K562 (cell line): ENCODE data around the gene PLEKHF1. TPM values are rescaled to one million over a fixed set of nuclear protein-coding genes. Genes with fewer than 3 reads are reported as not detected.

Source experiments
- ATAC-seq: fragments of 200-7000 bp; cut with Tn5 transposase; 3 replicates; pipeline ENCODE4 v1.9.1; 2020; ENCODE audit warnings: moderate library complexity
- BruUV-seq: library from RNA; stranded (reverse); fragments of 400-500 nt; replicated peaks from 2 replicates; lab custom pipeline; 2021; lab: Mats Ljungman, UMichigan
- CTCF ChIA-PET: fragments of 300-600 bp; formaldehyde crosslinking; extraction: SDS; loops from one replicate; lab custom pipeline; 2021; ENCODE audit warnings: low intra/inter-chr PET ratio; lab: Yijun Ruan, JAX
- POLR2A ChIA-PET: fragments of 300-600, 350-650 bp; sonication (Branson Sonifier 250); formaldehyde crosslinking; extraction: SDS; loops from one replicate; lab custom pipeline; 2021; ENCODE audit warnings: antibody characterized with exemption, inconsistent platforms; lab: Yijun Ruan, JAX
- DNase-seq, 4 experiments: peaks; one replicate each; pipeline versions ENCODE4 v3.0.0 to v3.0.0-alpha.2; 2011 to 2018; ENCODE audit warnings: low spot score in 3 of 4, mixed read lengths in 3 of 4; ENCODE audit errors: extremely low read depth in 1 of 4
- FAIRE-seq: peaks from 2 replicates; lab custom pipeline; 2011; peaks lifted over from hg19 to GRCh38; lab: Jason Lieb, UNC
- H2AFZ ChIP-seq: 2 replicates; pipeline ENCODE4 v1.6.0; 2011; ENCODE audit warnings: low read depth, low read length, control low read depth, inconsistent platforms
- H3K27ac ChIP-seq: fragments of 200-600 bp; 3 replicates; pipeline ENCODE4 v1.8.0; 2011; ENCODE audit warnings: low read depth, mild to moderate bottlenecking, control low read depth, inconsistent platforms, low read length, moderate library complexity, mixed read lengths; ENCODE audit errors: extremely low read depth
- H3K27me3 ChIP-seq, 2 experiments: fragments of 300-600 bp in 1 of 2; 2 replicates in 1 of 2; 3 replicates in 1 of 2; pipeline versions ENCODE4 v1.6.0 to v1.8.0; 2011; ENCODE audit warnings: inconsistent platforms in 2 of 2, low read length in 2 of 2, mild to moderate bottlenecking in 1 of 2, mixed read lengths in 1 of 2, moderate library complexity in 1 of 2; ENCODE audit not compliant: control insufficient read depth in 2 of 2, insufficient read depth in 2 of 2
- H3K36me3 ChIP-seq: fragments of 300-600 bp; 3 replicates; pipeline ENCODE4 v1.8.0; 2011; ENCODE audit warnings: mild to moderate bottlenecking, low read length, inconsistent platforms; ENCODE audit not compliant: control insufficient read depth, insufficient read depth
- H3K4me1 ChIP-seq, 2 experiments: fragments of 200-600 bp in 1 of 2; replicated peaks in 1 of 2; 2 replicates in 1 of 2; 3 replicates in 1 of 2; pipeline versions ENCODE4 v1.5.1 to v1.8.0; 2011; ENCODE audit warnings: inconsistent platforms in 2 of 2, low read length in 2 of 2, mild to moderate bottlenecking in 1 of 2, mixed read lengths in 1 of 2, moderate library complexity in 1 of 2; ENCODE audit not compliant: control insufficient read depth in 2 of 2, insufficient read depth in 2 of 2
- H3K4me2 ChIP-seq: 2 replicates; pipeline ENCODE4 v1.6.1; 2011; ENCODE audit warnings: low read length, control low read depth, inconsistent platforms, mixed read lengths; ENCODE audit not compliant: insufficient read depth
- H3K4me3 ChIP-seq: fragments of 200-600 bp; sonication (generic), shearing (Covaris generic); 2 replicates; pipeline ENCODE4 v1.5.1; 2016; ENCODE audit warnings: control low read depth, inconsistent platforms
- H3K79me2 ChIP-seq: fragments of 200-600 bp; 3 replicates; pipeline ENCODE4 v1.8.0; 2011; ENCODE audit warnings: low read length, inconsistent platforms; ENCODE audit not compliant: control insufficient read depth, insufficient read depth
- H3K9ac ChIP-seq, 2 experiments: 2 replicates each; pipeline versions ENCODE4 v1.6.0 to v1.6.1; 2011; ENCODE audit warnings: low read depth in 2 of 2, low read length in 2 of 2, control low read depth in 1 of 2, inconsistent platforms in 1 of 2, mild to moderate bottlenecking in 1 of 2, mixed read lengths in 1 of 2; ENCODE audit not compliant: insufficient read depth in 1 of 2
- H3K9me1 ChIP-seq: one replicate; pipeline ENCODE4 v1.6.0; 2011; ENCODE audit warnings: inconsistent platforms, mild to moderate bottlenecking, low read length, moderate library complexity; ENCODE audit not compliant: control insufficient read depth, insufficient read depth
- H3K9me3 ChIP-seq: replicated peaks from 2 replicates; pipeline ENCODE4 v1.5.1; 2011; ENCODE audit warnings: low read depth, low read length, inconsistent platforms; ENCODE audit not compliant: control insufficient read depth, insufficient read depth
- H4K20me1 ChIP-seq: replicated peaks from 2 replicates; pipeline ENCODE4 v1.6.1; 2011; ENCODE audit warnings: low read length, inconsistent platforms, mixed read lengths; ENCODE audit not compliant: control insufficient read depth, insufficient read depth
- CTCF ChIP-seq, 3 experiments: IDR thresholded peaks in 2 of 3; conservative IDR thresholded peaks in 1 of 3; 2 replicates each; pipeline ENCODE4 v1.5.1; 2011 to 2012; ENCODE audit warnings: low read length in 3 of 3, mild to moderate bottlenecking in 3 of 3, control low read depth in 2 of 3, improper control_type of control experiment in 1 of 3, inconsistent platforms in 1 of 3, low read depth in 1 of 3, mixed read lengths in 1 of 3, moderate library complexity in 1 of 3; ENCODE audit not compliant: insufficient read depth in 2 of 3
- NFIC ChIP-seq: fragments of 450-650 bp; IDR thresholded peaks from 2 replicates; pipeline ENCODE4 v1.6.1; 2017; ENCODE audit warnings: mild to moderate bottlenecking, inconsistent platforms
- WGBS: fragments of 100-300 bp; shearing (Covaris generic); methylation state at CpG from one replicate; pipeline ENCODE4 v1.1.6; 2016; ENCODE audit warnings: low coverage, mixed read lengths; ENCODE audit not compliant: insufficient coverage; ENCODE audit errors: missing lambda C conversion rate; 5-methylcytosine and 5-hydroxymethylcytosine counted together
- in situ Hi-C: fragments of 300-500 bp; cut with MboI; formaldehyde crosslinking; loops from 4 replicates; pipeline ENCODE4 v1.15.0; 2018; ENCODE audit warnings: inconsistent platforms, mixed read lengths
- intact Hi-C: fragments of 100-400 bp; cut with micrococcal nuclease; formaldehyde crosslinking; loops from 2 replicates; pipeline ENCODE4 v1.14.2; 2022
- polyA plus RNA-seq, 8 experiments: library from polyadenylated mRNA; depleted of rRNA in 4 of 8; stranded (reverse) in 5 of 8; unstranded in 3 of 8; fragments of >200 nt; fragmentation: Nextera tagmentation in 2 of 8; fragmentation: Illumina TruSeq in 1 of 8; extraction: Ambion mirVana in 2 of 8; extraction: Trizol in 1 of 8; gene quantifications; 2 replicates each; pipeline versions ENCODE4 v1.2.1 to v1.2.3, GENCODE V29; 2011 to 2014; ENCODE audit warnings: inconsistent platforms in 1 of 8, missing spikeins in 1 of 8
- total RNA-seq, 7 experiments: library from RNA; depleted of rRNA in 6 of 7; stranded (reverse); fragments of >200 nt in 6 of 7; fragmentation: Illumina TruSeq in 2 of 7; extraction: Trizol in 2 of 7; gene quantifications; 2 replicates each; pipeline versions ENCODE4 v1.2.1 to v1.2.3, GENCODE V29; 2011 to 2021; ENCODE audit warnings: low replicate concordance in 1 of 7

Gene PLEKHF1
- total and polyA plus RNA-seq, 9 of the 15 experiments (the other 6 are each of a cell fraction or from before 2014, with no cell fraction given): 0.07 to 13.4 (median 3.9) TPM; not detected in 1

- Histone ChIP-seq H3K36me3 (no peaks in the 10 kb centered on the region), H3K4me3 (no peak overlapping the region), H2AFZ (no peak overlapping the region), H3K9me3 (no peaks in the 10 kb centered on the region), H3K79me2 (no peaks in the 10 kb centered on the region), H3K9ac (no peak overlapping the region), H3K9me1 (no peaks in the 10 kb centered on the region), H3K27ac (no peak overlapping the region), H3K27me3 (no peaks in the 10 kb centered on the region), H3K4me2 (no peak overlapping the region), H4K20me1 (no peaks in the 10 kb centered on the region), H3K4me1 (peaks cover 9 to 17% of the 10 kb centered on the region in 2 experiments; a peak in 4 of 5 replicates)
- no peak for FAIRE-seq
- 17% methylated on average over 4 of the region's 4 CpGs for WGBS
- intact Hi-C loops: no loop called here
- no TSS peak for BruUV-seq
- ATAC-seq: no peak
- CTCF ChIA-PET: no interaction called here
- TF ChIP-seq CTCF (IDR thresholded peaks at IDR 0.05 in 2 of 3, conservative IDR thresholded peaks at IDR 0.05 in 1 of 3; ENCODE audit: insufficient read depth in 2 of 3, low read depth in 1 of 3, low read length in 3 of 3) (0 out of 6 replicates have a peak, but pooled peaks of 1 of the 3 experiments have one; percentile 6), NFIC (no peak)
- in situ Hi-C loops: no loop called here
- no peak for DNase-seq
- POLR2A ChIA-PET: no interaction called here
These were observed 9.5 kb upstream of the PLEKHF1 start for GRCh38 chr19:29655648-29656335.
